GM18909 (cell line): ENCODE measurements around the gene ACADVL.

Experiments
- ATAC-seq: cut with Tn5 transposase; IDR thresholded peaks from one replicate; pipeline ENCODE4 v1.9.1; 2021; ENCODE audit warnings: mild to moderate bottlenecking; ENCODE audit not compliant: unreplicated experiment, poor library complexity

Gene ACADVL

GRCh38 chr17:7190276-7190917 is 29.3 kb upstream of the ACADVL start:
- no peak for ATAC-seq

GRCh38 chr17:7191069-7191468 is 28.7 kb upstream of the ACADVL start:
- no peak for ATAC-seq

GRCh38 chr17:7191571-7192270 is 28.0 kb upstream of the ACADVL start:
- no peak for ATAC-seq

- ATAC-seq = no peak
Measured at GRCh38 chr17:7192271-7192937, 27.3 kb upstream of the ACADVL start.

GRCh38 chr17:7195971-7196370 is 23.8 kb upstream of the ACADVL start:
- ATAC-seq = no peak

- no peak for ATAC-seq
Measured at GRCh38 chr17:7196651-7197401, 22.9 kb upstream of the ACADVL start.

- ATAC-seq = no peak
Measured at GRCh38 chr17:7203391-7203790, 16.3 kb upstream of the ACADVL start.

- no peak for ATAC-seq
Measured at GRCh38 chr17:7204336-7204735, 15.4 kb upstream of the ACADVL start.

GRCh38 chr17:7204828-7205461 is 14.8 kb upstream of the ACADVL start:
- ATAC-seq = peak; percentile 86

- no peak for ATAC-seq
Measured at GRCh38 chr17:7205561-7205960, 14.2 kb upstream of the ACADVL start.

- ATAC-seq = no peak
Measured at GRCh38 chr17:7207120-7208001, 12.4 kb upstream of the ACADVL start.

GRCh38 chr17:7208027-7208571 is 11.6 kb upstream of the ACADVL start:
- ATAC-seq = no peak

- ATAC-seq = no peak
Measured at GRCh38 chr17:7208754-7209460, 10.8 kb upstream of the ACADVL start.

- no peak for ATAC-seq
Measured at GRCh38 chr17:7211491-7212273, 8.1 kb upstream of the ACADVL start.

- no peak for ATAC-seq
Measured at GRCh38 chr17:7213895-7214299, 5.8 kb upstream of the ACADVL start.

- ATAC-seq = peak; percentile 75
Measured at GRCh38 chr17:7214300-7215135, 5.2 kb upstream of the ACADVL start.

- ATAC-seq = no peak
Measured at GRCh38 chr17:7215136-7215638, 4.6 kb upstream of the ACADVL start.
